ENCODE data around the gene PCGF5. TPM values are rescaled to one million over a fixed set of nuclear protein-coding genes. Genes with fewer than 3 reads are reported as not detected.
"Not testable (repeated sequence)": the region's sequence is repeated elsewhere in the genome, so short reads cannot be mapped to it uniquely, and the experiment has no call there.

PCGF5 gene
- total RNA-seq, 1 donor from 2014 or later, result 135 TPM

DNA sequence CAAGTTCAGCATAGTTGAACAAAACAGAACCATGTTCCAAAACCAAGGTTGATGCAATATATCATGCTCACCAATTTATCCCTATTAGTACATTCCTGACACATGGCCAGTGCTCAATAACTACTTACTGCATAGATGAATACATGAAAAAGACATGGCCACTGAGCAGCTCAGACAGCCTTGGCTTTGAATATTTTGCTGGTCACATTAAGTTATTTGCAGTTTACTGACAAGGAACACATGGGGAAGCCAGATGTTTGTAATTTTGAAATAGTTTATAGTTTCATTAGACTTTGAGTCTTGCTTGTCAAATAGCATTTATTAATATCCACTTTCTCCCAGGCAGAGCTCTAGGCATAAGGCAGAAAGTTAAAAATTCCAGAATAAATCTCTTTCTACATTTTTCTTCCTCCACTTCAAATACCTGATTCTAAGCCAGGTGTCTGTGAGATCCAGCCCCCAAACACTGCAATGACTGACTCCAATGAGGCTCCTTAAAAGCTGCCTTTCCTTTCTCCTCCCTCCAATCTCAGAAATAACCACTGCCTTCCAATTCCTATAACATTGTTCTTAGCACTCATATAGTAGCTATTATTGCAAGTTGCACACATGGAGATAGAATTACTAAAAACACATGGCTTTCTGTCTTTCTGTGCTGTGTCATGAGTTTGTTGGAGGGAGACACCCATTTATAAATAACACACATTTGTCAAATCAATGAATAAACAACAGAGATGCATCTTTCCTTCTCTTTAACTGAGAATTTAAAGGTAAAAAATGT, 91.3 kb downstream of the PCGF5 start:
- intact Hi-C loops (cut with DNase I), result no loop called here
- no peak for DNase-seq (ENCODE audit: low spot score)

DNA sequence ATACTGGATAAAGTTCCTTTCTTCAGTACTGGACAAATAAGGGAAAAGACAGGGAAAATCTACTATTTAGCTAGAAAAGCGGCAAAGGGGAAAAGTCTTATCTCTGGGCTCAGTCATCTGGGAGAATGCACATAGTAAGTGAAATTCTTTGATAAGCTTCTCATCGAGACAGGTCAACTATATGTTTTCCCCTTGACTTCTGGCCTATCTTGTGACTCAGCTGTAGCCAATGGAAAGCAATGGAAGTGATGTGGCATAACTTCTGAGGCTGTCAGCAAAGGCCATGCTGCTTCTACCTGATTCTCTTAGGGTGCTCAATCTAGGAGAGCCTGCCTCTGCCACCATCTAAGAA, 91.9 kb downstream of the PCGF5 start:
- intact Hi-C loops (cut with DNase I), result no loop called here
- DNase-seq (ENCODE audit: low spot score), result no peak

DNA sequence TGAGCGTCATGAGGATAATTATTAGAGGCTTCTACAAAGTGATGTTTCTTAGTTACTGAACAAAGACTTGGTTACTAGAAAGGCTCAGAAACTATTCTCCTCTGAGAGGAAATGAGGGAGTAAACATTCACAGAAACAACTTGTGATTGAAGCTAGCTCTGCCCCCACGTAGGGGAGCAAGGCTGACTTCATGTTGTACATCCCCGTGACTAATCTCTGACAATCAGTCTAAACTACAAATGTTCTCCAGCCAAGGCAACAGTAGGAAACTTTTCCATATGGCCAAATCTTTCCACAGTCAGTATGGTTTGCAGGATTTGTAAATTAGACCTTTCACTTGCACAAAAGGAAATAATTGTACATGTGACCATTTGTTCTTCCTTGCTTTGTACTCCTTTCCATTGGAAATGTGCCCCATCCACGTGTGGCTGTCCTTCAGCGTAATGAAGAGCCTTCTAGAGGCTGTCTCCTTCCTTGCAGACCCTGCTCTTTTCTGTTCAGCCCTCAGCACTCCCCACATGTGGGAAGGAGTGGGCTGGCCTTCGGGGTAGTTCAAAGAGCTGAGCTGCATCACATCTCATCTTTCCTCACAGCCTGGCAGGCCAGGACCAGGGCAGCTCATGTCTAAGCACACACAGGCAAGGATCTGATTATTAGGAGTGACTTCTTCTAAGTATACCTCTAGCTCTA, 93.5 kb downstream of the PCGF5 start:
- no peak for DNase-seq (ENCODE audit: low spot score)
- intact Hi-C loops (cut with DNase I), result no loop called here

DNA sequence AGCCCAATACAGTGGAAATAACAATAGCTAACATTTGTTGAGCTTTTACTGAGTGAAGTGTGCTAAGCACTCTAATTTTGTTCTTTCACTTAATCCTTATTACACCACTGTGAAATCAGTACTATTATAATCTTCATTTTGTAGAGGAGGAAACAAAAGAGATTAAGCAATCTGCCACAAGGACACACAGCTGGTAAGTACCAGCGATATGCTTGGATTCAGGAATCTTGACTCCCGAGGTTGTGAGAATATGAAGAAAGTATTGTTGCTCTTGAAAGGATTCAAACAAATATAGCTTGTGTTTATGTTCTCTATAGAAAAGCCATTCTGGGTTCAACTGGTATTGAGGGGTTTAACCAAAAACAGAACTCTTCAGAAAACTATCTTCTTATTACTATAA, 96.0 kb downstream of the PCGF5 start:
- intact Hi-C loops (cut with DNase I), result no loop called here
- DNase-seq (ENCODE audit: low spot score), result no peak

DNA sequence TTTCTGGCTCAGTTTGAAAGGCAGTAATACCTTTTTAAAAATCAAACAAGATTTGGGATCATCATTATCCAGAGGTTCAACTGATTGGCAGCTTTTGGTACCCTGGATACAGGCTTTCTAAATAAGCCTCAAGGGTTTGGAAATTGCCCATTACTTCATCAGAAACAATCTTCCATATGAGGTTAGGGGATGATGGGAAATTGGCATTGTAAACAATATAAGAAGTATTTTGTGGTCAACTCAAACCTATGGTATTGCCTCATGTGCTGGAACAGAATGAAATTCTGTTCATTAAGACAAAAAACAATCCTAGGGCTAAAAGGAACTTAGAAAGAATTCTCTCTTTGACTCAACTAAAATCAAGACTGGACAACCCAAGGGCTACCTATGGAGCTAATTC, 97.1 kb downstream of the PCGF5 start:
- intact Hi-C loops (cut with DNase I), result no loop called here
- DNase-seq (ENCODE audit: low spot score), result no peak

DNA sequence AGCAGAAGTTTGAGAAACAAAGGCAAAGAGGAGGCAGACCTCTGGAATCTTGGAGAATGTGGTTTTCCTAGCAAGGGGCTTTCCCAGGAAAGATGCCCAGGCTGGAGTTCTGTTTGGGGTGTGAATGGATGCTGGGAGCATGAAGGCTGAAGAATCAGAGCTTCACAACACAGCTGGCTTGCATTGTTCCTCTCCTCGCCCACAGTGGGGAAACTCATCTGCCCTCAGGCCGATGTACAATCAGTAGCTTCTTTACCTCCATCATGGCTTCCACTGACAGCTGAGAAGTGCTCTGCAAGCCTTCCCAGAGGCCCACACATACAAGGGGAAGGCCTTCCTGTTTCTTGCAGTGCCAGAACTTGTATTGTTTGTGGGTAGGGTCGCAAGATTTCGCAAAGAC, 98.9 kb downstream of the PCGF5 start:
- intact Hi-C loops (cut with DNase I), result no loop called here
- DNase-seq (ENCODE audit: low spot score), result no peak

DNA sequence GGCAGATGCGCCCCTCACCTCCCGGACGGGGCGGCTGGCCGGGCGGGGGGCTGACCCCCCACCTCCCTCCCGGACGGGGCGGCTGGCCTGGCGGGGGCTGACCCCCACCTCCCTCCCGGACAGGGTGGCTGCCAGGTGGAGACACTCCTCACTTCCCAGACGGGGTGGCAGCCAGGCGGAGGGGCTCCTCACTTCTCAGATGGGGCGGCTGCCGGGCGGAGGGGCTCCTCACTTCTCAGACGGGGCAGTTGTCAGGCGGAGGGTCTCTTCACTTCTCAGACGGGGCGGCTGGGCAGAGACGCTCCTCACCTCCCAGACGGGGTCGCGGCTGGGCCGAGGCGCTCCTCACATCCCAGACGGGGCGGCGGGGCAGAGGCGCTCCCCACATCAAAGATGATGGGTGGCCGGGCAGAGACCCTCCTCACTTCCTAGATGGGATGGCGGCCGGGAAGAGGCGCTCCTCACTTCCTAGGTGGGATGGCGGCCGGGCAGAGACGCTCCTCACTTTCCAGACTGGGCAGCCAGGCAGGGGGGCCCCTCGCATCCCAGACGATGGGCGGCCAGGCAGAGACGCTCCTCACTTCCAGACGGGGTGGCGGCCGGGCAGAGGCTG, 102.9 kb downstream of the PCGF5 start:
- intact Hi-C loops (cut with DNase I); DNase-seq (ENCODE audit: low spot score): not testable (repeated sequence)

DNA sequence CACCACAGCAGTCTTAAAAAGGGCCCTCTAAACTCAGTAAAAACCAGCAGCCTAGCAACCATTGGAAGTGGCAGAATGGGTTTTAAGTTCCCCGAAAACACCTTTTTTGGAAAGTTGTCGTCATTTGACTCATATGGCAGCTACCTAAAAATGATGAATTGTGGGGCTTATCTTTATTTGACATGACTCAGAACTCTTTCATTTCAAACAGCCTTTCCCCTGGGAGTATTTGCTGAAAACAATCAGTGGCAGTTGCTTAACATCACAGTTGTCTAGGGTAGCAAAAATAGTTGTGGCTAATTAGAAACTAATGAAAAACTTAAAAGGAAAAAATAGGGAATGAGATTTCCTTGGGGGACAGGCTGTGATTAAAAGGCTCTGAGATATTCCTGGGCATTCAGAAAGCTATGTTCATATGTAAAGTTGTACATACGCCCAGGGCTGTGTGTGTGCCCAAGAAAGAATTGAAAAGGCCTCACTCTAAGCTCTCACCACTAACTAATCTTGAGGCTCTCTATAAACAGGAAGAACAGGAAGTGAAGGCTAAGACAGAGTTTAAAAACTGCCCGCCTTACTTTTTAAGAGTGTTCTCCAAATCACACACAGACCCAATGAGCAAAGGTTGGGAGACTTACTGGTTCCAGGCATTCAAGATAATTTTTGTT, 108.0 kb downstream of the PCGF5 start:
- intact Hi-C loops (cut with DNase I), result no loop called here
- DNase-seq (ENCODE audit: low spot score), result no peak

Other genes with a start within 250 kb of the PCGF5 start
- 13.2 TPM for gene HECTD2, start 189.7 kb downstream of the PCGF5 start, total RNA-seq